Measurements from ENCODE around the gene SNCA. TPM values are rescaled to one million over a fixed set of nuclear protein-coding genes. Genes with fewer than 3 reads are reported as not detected.

Gene SNCA
- total and polyA plus RNA-seq, 2 of the 8 experiments (the other 6 are each of a cell fraction or from before 2014, with no cell fraction given), result 8.5 to 16.8 TPM

DNA sequence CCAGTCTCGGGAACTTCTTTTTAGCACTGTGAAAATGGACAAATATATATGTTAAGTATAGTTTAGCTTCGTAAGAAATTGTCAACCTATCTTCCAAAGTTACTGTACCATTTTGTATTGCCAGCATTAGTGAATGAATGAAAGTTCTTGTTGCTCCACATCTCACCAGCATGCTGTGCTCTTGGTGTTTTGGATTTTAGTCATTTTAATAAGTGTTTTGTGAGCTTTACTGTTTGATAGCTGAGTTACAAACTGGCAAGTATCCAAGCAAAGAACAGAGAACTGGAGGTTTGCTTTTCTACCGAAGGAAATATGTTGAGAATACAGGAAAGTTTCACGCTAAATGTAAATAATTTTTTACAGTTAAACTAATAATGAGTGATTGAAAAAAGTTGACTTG lies 33.0 kb downstream of the SNCA start:
- no peak overlapping the region for H3K4me3 ChIP-seq (ENCODE audit: extremely low read depth in 1 of 4, insufficient read depth in 2 of 4, low read depth in 3 of 4, low read length in 4 of 4)
- ChIA-PET POLR2A (ENCODE audit: partially characterized antibody) (no interaction called here), CTCF (ENCODE audit: partially characterized antibody) (no interaction called here)
- no peak for TF ChIP-seq ATF3 (IDR thresholded peaks at IDR 0.05; ENCODE audit: insufficient read depth, low read depth, low read length)
- no peak for TF ChIP-seq RXRA (IDR thresholded peaks at IDR 0.05; ENCODE audit: insufficient read depth, low read depth, low read length)
- TF ChIP-seq ATF2 (IDR thresholded peaks at IDR 0.05; ENCODE audit: low read length), result no peak
- no peak for TF ChIP-seq JUND (IDR thresholded peaks at IDR 0.05; ENCODE audit: low read length)
- no peak for TF ChIP-seq NANOG (IDR thresholded peaks at IDR 0.05; ENCODE audit: insufficient read depth, low read depth, low read length, poor library complexity, severe bottlenecking)
- TF ChIP-seq SIX5 (IDR thresholded peaks at IDR 0.05; ENCODE audit: low read depth, low read length), result no peak
- TF ChIP-seq TAF1 (IDR thresholded peaks at IDR 0.05; ENCODE audit: low read depth, low read length), result no peak
- TF ChIP-seq, protein P1, sequence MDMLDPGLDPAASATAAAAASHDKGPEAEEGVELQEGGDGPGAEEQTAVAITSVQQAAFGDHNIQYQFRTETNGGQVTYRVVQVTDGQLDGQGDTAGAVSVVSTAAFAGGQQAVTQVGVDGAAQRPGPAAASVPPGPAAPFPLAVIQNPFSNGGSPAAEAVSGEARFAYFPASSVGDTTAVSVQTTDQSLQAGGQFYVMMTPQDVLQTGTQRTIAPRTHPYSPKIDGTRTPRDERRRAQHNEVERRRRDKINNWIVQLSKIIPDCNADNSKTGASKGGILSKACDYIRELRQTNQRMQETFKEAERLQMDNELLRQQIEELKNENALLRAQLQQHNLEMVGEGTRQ (IDR thresholded peaks at IDR 0.05; ENCODE audit: low read length), result no peak
- TF ChIP-seq SRF (IDR thresholded peaks at IDR 0.05; ENCODE audit: low read depth, low read length), result no peak
- H4K5ac ChIP-seq (ENCODE audit: insufficient read length, low read depth, low read length), result no peak overlapping the region
- H2BK15ac ChIP-seq (ENCODE audit: low read length), result no peak overlapping the region
- H3K9me3 ChIP-seq (ENCODE audit: insufficient read depth in 2 of 2, low read depth in 1 of 2, low read length in 1 of 2), result no peaks in the 10 kb centered on the region
- no peak overlapping the region for H3K27ac ChIP-seq (ENCODE audit: low read depth, low read length)
- DNase-seq (ENCODE audit: low read depth in 1 of 2, low spot score in 2 of 2) (no peak), FAIRE-seq (no peak)
- H3K4me2 ChIP-seq (ENCODE audit: insufficient read depth in 1 of 2, low read depth in 2 of 2, low read length in 2 of 2), result no peak overlapping the region
- H2BK12ac ChIP-seq (ENCODE audit: low read depth, low read length), result no peak overlapping the region
- H3K27me3 ChIP-seq (replicated peaks in 1 of 4; ENCODE audit: control insufficient read depth in 3 of 4, extremely low read depth in 1 of 4, insufficient read depth in 3 of 4, low read length in 3 of 4), result no peaks in the 10 kb centered on the region
- no peak overlapping the region for H3K56ac ChIP-seq (replicated peaks; ENCODE audit: insufficient read length, low read depth, low read length)
- H4K91ac ChIP-seq (replicated peaks; ENCODE audit: insufficient read length, low read length), result no peak overlapping the region
- H2AK5ac ChIP-seq (ENCODE audit: low read depth, low read length), result no peak overlapping the region
- no peak overlapping the region for H2BK20ac ChIP-seq (ENCODE audit: low read length)
- no peak overlapping the region for H2AFZ ChIP-seq (ENCODE audit: low read length)
- no peaks in the 10 kb centered on the region for H4K20me1 ChIP-seq (replicated peaks in 1 of 2; ENCODE audit: control insufficient read depth in 1 of 2, insufficient read depth in 2 of 2, low read length in 2 of 2)
- no peaks in the 10 kb centered on the region for H3K4me1 ChIP-seq (replicated peaks in 1 of 4; ENCODE audit: control insufficient read depth in 3 of 4, insufficient read depth in 4 of 4, low read length in 3 of 4)
- no peak overlapping the region for H4K8ac ChIP-seq (ENCODE audit: extremely low read depth, insufficient read depth, low read length)
- no peak overlapping the region for H3K9ac ChIP-seq (replicated peaks in 1 of 4; ENCODE audit: extremely low read depth in 1 of 4, low read depth in 3 of 4, low read length in 3 of 4)
- no peak overlapping the region for H3K23ac ChIP-seq (ENCODE audit: insufficient read length)
- H3K36me3 ChIP-seq (ENCODE audit: control insufficient read depth in 2 of 4, insufficient read depth in 4 of 4, low read length in 3 of 4), result no peaks in the 10 kb centered on the region
- no peaks in the 10 kb centered on the region for H3K79me2 ChIP-seq (ENCODE audit: control insufficient read depth in 1 of 2, insufficient read depth in 2 of 2, low read length in 2 of 2)
- H3K23me2 ChIP-seq (ENCODE audit: low read depth, low read length), result no peaks in the 10 kb centered on the region
- H2BK120ac ChIP-seq (replicated peaks; ENCODE audit: low read depth, low read length), result no peak overlapping the region
- no peak overlapping the region for H3K14ac ChIP-seq (ENCODE audit: insufficient read length)
- WGBS, 2 experiments (ENCODE audit: extremely low coverage in 1 of 2, insufficient coverage in 1 of 2, insufficient read length in 1 of 2, insufficient replicate concordance in 2 of 2, low coverage in 1 of 2, low lambda C conversion rate in 2 of 2, missing lambda C conversion rate in 1 of 2), result 88% methylated on average over 4 of the region's 4 CpGs; no CpG with 5 or more reads in 1 of the 2 experiments
- no peak overlapping the region for H3K18ac ChIP-seq (ENCODE audit: extremely low read depth, low read length)
- H2BK5ac ChIP-seq (ENCODE audit: low read depth, low read length), result no peak overlapping the region
- H3K4ac ChIP-seq (replicated peaks; ENCODE audit: insufficient read length, low read depth, low read length), result no peak overlapping the region
- no peaks in the 10 kb centered on the region for H3K79me1 ChIP-seq (ENCODE audit: low read depth, low read length)
